Activated gamma-delta T cell treated with Interleukin-2 at 50 U/mL for 16 hours (primary cell): ENCODE results near the gene HOXC10.

ENCODE experiments used
- DNase-seq: peaks from one replicate; pipeline ENCODE4 v3.0.0-alpha.2; 2020

The HOXC10 gene

DNA sequence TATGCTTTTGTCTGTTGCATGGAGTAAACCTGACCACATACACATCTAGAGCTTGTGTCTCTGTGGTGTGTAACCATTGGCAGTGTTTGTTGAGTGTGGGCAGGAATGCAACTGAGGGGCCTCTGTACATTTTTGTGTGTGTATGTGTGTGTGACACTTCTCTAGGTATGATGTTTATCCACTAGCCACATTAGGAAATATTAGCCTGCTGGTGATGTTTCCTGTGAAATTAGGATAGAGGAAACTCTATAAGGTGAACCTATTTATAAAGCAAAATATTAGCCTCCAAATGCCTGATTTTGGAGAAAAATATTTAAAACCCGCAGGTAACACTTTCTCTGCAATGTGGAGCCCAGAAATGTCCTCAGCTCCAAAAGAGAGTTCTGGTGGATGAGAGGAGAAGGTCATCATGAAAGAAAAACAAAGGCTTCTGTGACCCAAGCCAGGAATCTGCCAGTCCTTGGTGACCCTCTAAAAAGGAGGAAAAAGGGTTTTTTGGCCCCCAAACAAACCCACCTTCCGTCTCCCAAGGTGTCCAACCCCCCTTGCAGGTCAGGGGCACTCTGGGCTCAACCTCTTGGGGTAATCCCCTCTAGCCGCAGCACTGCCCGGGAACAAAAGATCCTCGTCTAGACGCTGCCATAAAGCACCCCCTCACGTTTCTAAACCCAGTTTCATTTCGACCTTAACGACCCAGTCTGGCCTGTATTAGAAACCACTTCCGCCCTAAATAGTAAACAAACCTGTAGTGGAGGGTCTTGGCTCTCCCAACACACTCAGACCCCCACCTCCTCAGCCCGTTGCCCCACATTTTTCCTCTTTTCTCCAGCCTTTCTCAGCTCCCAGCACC lies 7.1 kb upstream of the HOXC10 start:
- no peak for DNase-seq

DNA sequence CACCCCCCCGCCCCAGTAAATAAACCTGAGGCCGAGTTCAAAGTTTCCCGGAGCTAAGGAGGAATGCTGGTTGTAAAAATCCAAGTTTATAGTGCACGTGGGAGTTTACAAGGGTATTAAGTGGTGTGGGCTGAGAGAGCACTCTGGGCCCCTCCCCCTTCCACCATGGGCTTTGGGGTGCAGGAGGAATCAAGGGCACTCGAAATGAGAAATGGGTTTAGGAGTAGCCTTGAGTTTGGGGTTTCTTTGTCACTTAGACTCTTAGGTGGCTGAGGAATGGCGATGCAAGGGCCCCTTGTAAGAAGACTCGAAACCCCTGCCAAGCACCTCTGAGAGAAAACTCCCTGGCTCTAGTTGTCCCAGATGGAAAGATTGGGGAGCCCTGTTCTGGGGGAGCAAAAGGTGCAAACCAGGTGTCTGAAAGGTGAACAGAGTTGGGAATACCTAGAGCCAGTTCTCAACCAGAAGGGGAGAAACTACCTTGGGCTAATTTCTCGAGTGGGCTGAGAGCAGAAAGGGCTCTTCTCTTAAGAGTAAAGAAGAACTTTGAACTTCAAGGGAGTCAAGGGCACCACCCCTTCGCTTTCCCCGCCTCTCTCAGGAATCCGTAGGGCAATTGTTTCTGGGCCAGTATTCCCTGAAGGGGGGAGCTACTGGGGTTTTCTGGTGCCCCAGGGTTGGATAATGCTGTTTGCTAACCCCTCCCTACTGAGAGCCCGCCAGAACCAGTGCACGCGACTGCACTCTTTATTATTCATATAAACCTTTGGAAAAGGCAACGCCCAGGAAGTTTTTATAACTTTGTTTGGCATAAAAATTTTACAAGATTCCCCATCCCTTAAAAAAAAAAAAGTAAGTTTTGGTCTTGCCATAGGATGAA lies 6.2 kb upstream of the HOXC10 start:
- no peak for DNase-seq

DNA sequence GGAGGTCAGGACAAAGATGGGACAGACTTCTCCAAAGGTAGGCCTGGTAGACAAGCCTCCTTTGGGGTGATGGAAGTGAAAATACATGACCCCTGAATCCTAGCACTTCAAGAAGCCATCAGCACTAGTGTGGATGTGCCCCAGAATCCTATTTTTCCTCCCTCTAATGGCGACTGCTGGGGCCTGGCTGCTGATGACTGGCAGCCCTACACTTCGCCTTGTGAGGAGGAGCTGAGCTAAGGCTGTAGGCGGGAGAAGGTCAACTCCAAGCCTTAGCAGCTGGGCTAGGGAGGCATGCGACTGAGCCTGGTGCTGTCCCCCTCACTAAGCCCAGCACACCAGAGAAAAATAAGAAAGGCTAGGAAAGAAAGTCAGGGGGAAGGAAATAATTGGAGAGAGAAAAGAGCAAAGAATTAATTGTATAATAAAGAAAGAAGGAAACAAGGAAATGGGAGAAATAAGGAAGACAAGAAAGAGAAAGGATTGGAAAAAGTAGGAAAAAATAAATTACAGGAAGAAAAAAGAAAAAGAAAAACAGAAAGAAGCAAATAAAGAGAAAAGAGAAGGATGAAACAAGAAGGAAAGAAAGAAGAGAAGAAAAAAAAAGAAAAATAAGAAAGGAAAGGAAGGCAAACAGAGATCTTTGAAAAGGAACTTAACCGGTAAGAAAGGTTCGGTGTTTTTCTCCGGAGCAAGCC lies 4.7 kb upstream of the HOXC10 start:
- DNase-seq, result no peak

DNA sequence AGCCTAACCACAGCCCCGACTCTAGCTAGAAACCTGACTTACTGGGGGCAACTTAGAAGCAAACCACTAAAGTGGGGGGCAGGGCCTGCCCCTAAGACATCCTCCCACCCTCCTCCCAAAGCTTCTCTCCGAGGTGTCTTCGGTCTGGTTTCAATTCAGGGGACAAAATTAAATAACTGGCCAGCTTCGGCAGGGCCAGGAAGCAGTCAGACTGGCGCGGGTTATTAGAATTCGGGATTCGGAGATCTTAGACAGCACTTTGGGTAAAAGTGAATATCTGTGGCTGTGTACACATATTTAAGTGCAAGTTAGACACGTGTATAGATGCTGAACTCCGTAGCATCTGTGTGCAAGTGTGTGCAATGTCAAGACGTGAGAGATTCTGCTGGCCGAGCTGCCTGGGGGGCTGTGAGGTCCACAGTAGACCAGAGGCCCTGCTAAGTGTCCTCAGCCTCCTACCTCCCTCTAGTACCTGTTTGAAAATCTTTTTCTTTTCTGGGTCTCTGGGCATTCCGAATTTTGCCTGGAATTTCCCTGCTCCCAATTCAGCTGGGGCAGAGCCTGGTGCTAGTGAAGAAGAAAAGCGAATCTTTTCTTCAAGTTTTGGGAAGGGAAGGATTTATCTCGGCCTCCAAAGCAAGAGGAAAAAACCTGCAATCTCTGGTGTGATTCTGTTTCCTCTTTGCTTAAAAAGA lies 4.0 kb upstream of the HOXC10 start:
- no peak for DNase-seq

DNA sequence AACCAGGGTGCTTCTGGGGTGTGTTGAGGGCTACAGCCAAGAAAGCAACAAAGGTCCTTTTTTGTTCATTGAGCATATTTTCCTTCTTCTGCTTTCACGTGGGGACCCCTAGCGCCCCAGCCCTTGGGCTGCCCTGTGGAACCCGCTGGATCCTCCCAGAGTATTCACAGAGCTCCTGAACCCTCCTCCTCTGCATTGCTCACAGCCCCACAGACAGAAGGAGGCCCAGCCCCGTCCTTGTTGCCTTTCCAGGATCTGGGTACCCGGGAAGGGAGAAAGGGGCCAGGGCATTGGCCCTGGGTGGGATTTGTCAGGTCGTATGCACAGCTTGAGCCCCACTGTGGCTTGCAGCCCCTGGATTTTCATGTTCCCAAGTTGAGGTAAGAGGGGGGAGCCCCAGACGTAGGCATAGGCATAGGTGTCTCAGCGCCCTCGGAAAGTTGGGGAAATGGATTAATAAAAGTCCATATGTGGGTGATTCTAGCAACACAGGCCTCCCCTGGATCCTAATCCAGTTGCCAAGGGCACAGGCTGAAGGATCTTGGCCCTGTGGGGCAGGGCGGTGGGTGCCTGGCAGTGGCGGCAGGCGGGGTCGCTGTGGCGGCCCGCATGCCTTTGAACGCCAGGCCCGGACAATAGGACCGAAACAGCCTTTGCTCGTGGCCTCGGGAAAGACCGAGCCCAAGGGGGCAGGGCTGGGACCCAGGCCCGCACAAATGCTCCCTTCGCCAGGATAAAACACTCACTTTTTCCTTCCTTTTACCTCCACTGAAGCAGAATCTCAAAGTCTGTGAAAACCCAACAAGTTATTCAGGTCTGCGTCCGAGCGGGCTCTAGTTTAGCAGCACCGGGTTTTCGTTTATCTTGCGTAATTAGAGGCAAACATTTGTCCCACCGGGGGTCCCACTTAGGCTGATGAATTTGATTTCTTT lies 3.0 kb upstream of the HOXC10 start:
- DNase-seq, result no peak

DNA sequence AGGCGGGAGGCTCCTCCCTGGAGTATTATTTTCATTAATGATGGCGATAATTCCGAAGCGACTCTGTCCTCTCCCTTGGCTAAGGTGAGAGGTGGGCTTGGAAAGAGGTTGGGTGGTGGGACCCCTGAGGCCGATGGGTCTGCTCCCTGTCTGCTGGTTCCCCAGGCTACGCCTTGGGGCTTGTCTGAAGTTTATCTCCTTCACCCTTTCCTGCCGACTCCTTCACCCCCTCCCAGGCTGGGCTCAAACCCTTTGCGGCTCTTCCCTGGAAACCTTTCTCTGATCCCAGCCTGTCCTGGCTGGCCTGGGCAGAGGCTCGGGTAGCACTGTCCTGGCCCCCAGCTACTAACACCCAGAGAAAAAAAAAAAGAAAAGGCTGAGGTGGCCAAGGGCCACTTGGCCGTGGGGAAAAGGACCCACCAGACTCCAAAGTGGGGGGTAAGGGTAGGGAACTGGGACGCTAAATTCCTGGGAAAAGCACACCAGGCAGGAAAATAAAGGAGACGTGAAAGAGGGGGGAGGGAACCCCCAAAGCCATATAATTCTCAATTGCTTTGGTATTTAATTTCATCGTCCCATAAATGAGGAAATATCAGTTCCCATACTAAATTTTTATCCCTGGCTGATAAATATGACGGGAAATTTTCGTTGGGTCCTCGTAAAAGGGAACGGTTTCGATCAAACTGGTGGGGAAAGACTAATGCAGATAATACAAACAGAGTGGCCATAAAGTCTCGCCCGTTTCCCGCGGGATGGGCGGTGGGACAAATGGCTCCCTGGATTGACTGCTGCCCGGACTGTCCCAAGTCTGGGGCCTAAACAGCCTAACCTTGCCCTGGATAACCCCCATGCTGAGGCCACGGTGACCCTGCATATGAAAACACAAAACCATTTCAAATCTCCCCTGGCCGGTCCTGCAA lies 2.0 kb upstream of the HOXC10 start:
- no peak for DNase-seq

DNA sequence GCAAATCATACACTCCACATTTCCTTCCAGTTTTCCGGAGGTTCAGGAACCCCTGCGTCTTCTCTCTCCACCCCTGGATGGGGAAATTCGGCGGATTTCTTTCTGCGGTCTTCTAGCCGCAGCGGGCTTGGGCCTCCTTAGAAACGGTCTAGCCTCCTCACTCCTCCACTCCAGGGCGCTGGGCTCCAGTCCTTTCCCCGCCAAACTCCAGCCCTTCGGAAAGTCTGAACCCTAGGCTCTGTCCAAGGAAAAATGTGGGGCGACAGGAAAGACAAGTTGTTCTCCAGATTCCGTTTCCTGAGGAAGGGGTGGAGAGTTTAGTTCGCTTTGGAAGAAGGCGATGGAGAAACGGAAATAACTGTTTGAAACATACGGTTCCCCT lies 1.4 kb upstream of the HOXC10 start:
- no peak for DNase-seq

DNA sequence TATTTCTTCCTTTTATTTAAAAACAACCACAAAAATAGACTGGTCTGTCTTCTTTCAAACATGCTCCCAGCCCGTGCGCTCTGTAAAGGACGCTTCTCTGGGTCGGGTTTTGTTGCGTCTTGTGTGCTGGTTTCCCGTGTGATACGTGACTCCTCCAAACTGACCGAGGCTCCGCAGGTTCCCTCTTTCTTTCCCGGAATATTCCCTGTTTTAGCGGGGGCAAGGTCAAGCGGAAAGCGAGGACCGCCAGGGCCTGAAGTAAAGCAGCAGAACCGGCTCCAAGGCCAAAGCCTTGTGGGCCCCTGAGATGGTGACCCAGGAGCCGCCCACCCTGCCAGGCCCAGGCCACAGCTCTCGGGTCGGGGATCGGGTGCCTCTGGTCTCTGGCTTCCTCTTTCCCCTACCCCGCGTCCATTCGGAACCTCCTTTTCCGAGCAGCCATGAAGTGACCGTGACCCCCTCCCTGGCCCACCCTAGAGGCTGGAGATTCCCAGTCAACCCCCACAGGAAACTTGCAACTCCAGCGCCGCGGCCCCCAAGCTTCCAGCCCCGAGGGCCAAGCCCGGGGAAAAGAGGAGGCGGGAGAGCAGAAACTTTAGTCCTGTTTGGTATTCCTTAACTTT lies 885 bp upstream of the HOXC10 start:
- DNase-seq, result no peak

DNA sequence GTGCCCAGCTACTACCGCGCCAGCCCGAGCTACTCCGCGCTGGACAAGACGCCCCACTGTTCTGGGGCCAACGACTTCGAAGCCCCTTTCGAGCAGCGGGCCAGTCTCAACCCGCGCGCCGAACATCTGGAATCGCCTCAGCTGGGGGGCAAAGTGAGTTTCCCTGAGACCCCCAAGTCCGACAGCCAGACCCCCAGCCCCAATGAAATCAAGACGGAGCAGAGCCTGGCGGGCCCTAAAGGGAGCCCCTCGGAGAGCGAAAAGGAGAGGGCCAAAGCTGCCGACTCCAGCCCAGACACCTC lies 697 bp downstream of the HOXC10 start:
- no peak for DNase-seq

DNA sequence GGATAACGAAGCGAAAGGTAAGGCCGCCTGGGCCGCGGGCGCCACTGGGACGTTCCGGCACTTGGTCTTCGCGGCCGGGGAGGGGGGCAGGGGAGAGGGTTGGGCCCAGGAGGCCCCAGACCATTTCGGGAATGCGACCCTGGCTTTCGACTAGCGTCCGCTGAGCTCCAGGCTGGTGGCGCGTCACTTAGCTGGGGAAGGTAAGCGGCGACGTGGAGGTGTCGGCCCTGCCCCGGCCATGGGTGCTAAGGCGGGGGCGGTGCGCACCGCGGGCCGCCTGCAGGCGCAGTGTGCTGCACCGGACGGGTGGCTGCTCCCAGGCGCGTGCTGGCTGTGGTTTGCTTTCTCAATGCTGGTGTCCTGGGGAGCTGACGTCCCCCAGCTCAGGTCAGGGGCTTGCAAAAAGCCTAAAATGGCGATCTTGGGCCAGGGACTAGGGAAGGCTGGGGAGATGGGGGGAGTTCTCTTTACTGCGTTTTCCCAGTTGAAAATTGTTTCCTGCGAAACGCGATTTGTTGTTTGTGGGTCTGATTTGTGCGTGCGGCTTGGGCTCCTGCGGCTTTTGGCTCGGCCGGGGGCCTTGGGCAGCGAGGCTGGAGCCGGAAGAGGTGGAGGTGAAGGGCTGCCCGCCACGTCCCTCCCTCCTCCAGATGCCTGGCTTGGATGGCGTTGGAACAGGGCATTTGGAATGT lies 1.2 kb downstream of the HOXC10 start:
- no peak for DNase-seq

DNA sequence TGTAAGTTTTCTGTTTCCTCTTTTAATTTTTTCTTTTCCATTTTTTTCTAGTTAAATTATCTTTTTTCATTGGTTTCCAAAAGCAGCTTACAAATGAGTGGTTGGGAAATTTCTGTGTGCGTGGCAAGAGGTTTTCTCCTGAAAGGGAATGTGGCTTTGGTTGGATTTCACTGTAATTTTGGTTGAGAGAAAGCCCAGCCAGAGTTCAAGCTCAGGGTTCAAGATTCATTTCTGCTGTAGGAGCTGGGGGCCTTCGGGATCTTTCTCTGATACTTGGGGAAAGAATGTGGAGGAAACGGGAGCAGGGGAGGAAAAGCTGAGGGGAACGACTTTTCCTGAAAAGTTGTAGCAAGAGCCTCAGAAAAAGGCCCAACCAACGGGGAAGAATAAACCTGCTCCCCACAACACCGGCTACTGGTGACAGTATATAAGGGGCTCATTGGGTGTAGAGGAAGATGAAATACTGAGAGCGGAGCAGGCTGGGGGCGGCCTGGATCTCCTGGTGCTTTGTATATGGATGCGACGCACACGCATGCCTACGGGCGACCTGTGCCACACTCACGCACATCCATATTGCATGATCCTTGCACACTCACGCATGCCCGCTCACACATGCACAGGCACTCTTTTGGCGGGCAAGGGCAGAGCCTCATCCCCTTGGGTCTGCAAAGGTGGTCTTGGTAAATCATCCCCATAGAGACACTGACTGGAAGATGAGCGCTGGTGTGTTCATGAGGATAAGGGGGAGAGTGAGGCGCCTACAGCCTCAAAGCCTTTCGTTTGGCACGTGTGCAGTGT lies 1.9 kb downstream of the HOXC10 start:
- no peak for DNase-seq

DNA sequence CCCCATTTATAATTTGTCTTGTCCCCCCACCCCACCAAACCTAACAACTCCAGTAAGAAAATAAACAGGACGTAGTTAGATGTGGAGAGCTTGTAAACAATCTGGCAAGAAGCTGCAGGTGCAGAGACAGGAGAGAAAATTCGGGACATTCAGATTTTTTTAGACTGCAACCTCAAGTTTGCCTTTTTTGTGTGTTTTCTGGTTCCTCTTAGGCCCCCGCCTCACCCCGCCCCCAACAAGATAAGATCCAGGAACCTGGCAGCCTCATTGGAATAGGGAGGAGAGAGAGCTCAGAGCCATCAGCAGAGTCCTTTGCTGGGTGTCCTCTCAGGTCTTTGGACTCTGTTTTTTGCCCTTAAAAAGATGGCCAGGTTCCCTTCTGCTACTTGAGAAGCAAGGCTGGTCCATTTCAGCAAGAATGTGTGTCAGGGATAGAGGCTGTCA lies 2.9 kb downstream of the HOXC10 start:
- no peak for DNase-seq

DNA sequence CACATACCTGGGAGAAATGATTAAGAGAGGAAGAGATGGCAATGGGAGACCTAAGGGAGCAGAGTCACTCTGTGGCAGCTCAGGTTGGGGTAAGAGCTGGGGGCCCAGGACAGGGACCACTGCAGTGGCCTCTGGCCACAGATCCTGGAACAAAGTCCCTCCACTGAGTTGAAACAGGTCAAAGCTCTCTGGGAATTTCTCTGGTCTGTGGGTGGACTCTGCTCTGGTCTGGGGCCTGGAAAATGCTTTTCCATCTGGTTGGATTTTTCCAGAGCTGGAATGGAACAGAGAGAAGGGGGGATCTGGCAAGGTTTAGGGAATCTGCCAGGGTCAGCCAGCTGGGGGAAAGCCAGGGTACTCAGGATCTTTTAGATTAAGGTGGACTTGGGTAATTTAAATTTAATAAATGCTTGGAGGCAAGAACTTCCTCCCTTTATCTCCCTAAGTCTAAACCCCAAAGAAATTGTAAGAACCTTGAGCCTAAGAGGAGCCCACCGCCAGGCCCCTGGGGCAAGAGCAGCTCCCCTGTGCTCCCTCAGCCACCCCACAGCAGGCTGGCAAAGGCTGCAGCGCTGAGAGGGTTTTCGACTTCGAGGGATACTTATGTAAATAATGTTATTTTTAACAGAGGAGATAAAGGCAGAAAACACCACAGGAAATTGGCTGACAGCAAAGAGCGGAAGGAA lies 3.7 kb downstream of the HOXC10 start:
- no peak for DNase-seq

DNA sequence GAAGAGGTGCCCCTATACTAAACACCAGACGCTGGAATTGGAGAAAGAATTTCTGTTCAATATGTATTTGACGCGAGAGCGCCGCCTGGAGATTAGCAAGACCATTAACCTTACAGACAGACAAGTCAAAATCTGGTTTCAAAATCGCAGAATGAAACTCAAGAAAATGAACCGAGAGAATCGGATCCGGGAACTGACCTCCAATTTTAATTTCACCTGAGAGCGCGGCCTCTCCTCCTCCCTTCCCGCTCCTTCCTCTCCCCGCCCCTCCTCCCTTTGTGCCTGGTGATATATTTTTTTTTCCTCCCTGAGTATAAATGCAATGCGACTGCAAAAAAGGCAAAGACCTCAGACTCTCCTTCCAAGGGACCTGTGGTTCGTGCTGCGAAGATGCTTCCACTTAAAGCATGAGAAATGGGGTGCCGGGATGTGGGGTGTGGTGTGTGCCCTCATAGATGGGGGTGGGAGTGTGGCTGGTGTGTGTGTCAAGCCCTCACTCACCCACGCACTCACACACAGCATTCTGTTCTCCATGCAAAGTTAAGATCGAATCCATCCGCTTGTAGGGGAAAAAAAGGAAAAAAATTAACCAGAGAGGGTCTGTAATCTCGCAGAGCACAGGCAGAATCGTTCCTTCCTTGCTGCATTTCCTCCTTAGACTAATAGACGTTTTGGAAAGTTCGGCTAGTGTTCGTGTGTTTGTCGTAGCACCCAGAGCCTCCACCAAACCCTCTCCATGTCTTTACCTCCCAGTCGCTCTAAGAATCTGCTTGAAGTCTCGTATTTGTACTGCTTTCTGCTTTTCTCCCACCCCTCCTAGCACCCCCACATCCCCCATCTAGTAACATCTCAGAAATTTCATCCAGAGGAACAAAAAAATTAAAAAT lies 4.5 kb downstream of the HOXC10 start:
- DNase-seq, result no peak

DNA sequence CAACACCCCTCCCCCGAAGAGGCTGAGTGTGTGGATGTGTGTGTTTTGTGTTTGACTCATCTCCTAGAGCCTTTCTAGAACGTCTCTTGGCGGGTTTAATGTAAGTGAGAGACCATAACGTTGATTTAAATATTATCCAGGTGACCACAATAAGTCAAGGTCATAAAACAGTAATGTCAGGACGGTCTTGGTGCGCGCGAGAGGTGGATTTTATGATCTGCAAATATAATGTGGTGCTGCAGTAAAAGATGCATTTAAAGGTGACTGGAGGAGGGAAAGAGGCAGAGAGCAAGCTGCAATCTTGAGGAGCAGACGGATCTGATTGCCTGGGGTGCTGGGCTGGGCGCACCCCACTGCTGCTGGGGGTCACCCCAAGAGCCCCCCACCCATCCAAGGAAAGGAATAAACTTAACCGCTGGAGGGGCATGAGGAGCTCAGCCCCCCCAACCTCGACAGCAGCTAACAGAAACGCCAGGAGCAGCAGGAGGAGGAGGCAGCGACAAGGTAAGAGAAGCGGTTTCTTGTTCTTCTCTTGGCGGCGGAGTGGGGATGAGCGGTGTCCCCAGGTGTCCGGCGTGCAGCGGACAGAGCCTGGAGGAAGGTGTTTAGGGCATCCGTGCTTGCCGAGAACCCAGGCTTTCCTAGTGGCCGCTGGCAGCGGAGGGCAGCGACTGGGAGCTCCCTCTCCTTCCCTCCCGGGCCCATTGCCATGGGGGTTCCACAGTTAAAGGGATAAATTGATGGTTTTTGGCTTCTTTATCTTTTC lies 5.5 kb downstream of the HOXC10 start:
- no peak for DNase-seq

DNA sequence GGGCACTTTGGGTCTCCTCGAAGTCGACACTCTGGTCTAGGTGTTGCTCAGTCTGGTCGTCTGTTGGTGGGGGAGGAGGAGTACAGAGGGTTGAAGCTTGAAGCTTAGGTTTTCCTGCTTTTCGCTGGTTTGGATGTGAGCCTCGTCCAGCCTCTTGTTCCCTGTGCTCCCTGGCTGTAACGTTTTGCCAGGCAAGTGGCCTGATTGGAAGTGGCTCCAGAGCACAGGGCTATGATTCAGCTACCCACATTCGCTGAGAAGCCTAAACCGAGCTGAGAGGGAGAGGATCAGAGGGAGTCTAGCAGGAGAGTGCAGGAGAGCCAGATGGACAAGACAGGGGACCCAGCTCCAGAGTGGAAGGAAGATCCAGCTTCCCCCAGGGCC lies 6.1 kb downstream of the HOXC10 start:
- no peak for DNase-seq
